HEK293 (cell line): Measurements from ENCODE around the gene PEAK3.

ENCODE experiments used
- CTCF ChIA-PET: fragments of 350-600 bp; formaldehyde crosslinking; extraction: SDS; loops from one replicate; lab custom pipeline; 2021; ENCODE audit warnings: antibody characterized with exemption; lab: Yijun Ruan, JAX
- POLR2A ChIA-PET: fragments of 300-600 bp; formaldehyde crosslinking; extraction: SDS; loops from one replicate; lab custom pipeline; 2020; ENCODE audit warnings: antibody characterized with exemption, inconsistent platforms; lab: Yijun Ruan, JAX
- H3K27ac ChIP-seq: fragments of 200-500 bp; sonication (Bioruptor generic); 2 replicates; pipeline ENCODE4 v1.5.1; 2014; ENCODE audit warnings: low read depth, low read length, control low read depth, inconsistent platforms; ENCODE audit errors: extremely low read depth
- H3K36me3 ChIP-seq, 2 experiments: fragments of 200-500 bp in 1 of 2; sonication (Bioruptor generic) in 1 of 2; 1 replicate in 1 of 2; 2 replicates in 1 of 2; pipeline ENCODE4 v1.5.1; 2014 to 2017; ENCODE audit warnings: inconsistent platforms in 2 of 2, low read length in 2 of 2; ENCODE audit not compliant: control insufficient read depth in 2 of 2, insufficient read depth in 1 of 2
- H3K4me1 ChIP-seq: fragments of 200-500 bp; sonication (Bioruptor generic); 2 replicates; pipeline ENCODE4 v1.5.1; 2014; ENCODE audit warnings: mild to moderate bottlenecking, low read length, inconsistent platforms; ENCODE audit not compliant: control insufficient read depth, insufficient read depth
- H3K4me3 ChIP-seq: 2 replicates; pipeline ENCODE4 v1.5.1; 2011; ENCODE audit warnings: low read depth, mild to moderate bottlenecking, control low read depth, low read length, moderate library complexity
- H3K9me3 ChIP-seq: fragments of 200-500 bp; sonication (Bioruptor generic); 2 replicates; pipeline ENCODE4 v1.5.1; 2014; ENCODE audit warnings: low read depth, low read length, inconsistent platforms; ENCODE audit not compliant: control insufficient read depth, insufficient read depth
- EGR2 ChIP-seq: fragments of 450-650 bp; formaldehyde crosslinking; IDR thresholded peaks from 2 replicates; pipeline ENCODE4 v1.5.1; 2016; ENCODE audit warnings: low read depth, missing biosample characterization, missing genetic modification characterization
- FEZF1 ChIP-seq: fragments of 450-650 bp; formaldehyde crosslinking; IDR thresholded peaks from 2 replicates; pipeline ENCODE4 v1.5.1; 2016; ENCODE audit warnings: missing biosample characterization, missing genetic modification characterization
- GLIS1 ChIP-seq: fragments of 450-650 bp; formaldehyde crosslinking; IDR thresholded peaks from 2 replicates; pipeline ENCODE4 v1.5.1; 2016; ENCODE audit warnings: missing biosample characterization, missing genetic modification characterization
- PATZ1 ChIP-seq: fragments of 450-650 bp; formaldehyde crosslinking; IDR thresholded peaks from 2 replicates; pipeline ENCODE4 v1.5.1; 2016; ENCODE audit warnings: missing biosample characterization, missing genetic modification characterization
- PBX3 ChIP-seq: sonication (generic); formaldehyde crosslinking; IDR thresholded peaks from 2 replicates; pipeline ENCODE4 v1.8.1; 2022; ENCODE audit warnings: mild to moderate bottlenecking, moderate library complexity, missing genetic modification reagents
- SCRT1 ChIP-seq: fragments of 450-650 bp; formaldehyde crosslinking; IDR thresholded peaks from 2 replicates; pipeline ENCODE4 v1.5.1; 2016; ENCODE audit warnings: missing biosample characterization, missing genetic modification characterization, borderline replicate concordance
- SCRT2 ChIP-seq: fragments of 450-650 bp; formaldehyde crosslinking; IDR thresholded peaks from 2 replicates; pipeline ENCODE4 v1.5.1; 2016; ENCODE audit warnings: missing biosample characterization, missing genetic modification characterization
- ZBTB10 ChIP-seq: fragments of 450-650 bp; formaldehyde crosslinking; IDR thresholded peaks from 2 replicates; pipeline ENCODE4 v1.5.1; 2016; ENCODE audit warnings: missing biosample characterization, missing genetic modification characterization
- ZFHX2 ChIP-seq: fragments of 450-650 bp; formaldehyde crosslinking; conservative IDR thresholded peaks from 2 replicates; pipeline ENCODE4 v1.5.1; 2016; ENCODE audit warnings: missing biosample characterization, missing genetic modification characterization
- ZNF221 ChIP-seq: fragments of 450-650 bp; formaldehyde crosslinking; IDR thresholded peaks from 2 replicates; pipeline ENCODE4 v1.5.1; 2017; ENCODE audit warnings: missing biosample characterization, missing genetic modification characterization, borderline replicate concordance
- ZNF292 ChIP-seq: fragments of 450-650 bp; formaldehyde crosslinking; IDR thresholded peaks from 2 replicates; pipeline ENCODE4 v1.5.1; 2016; ENCODE audit warnings: low read depth, missing biosample characterization, missing genetic modification characterization, borderline replicate concordance
- ZNF341 ChIP-seq: fragments of 450-650 bp; formaldehyde crosslinking; IDR thresholded peaks from 2 replicates; pipeline ENCODE4; 2016; ENCODE audit warnings: low read depth, missing biosample characterization, missing genetic modification characterization
- ZNF350 ChIP-seq: fragments of 450-650 bp; formaldehyde crosslinking; IDR thresholded peaks from 2 replicates; pipeline ENCODE4 v1.5.0; 2017; ENCODE audit warnings: missing biosample characterization, mild to moderate bottlenecking, missing genetic modification characterization
- ZNF549 ChIP-seq: fragments of 450-650 bp; IDR thresholded peaks from 2 replicates; pipeline ENCODE4 v1.5.1; 2018; ENCODE audit warnings: missing biosample characterization, missing genetic modification characterization, mild to moderate bottlenecking, inconsistent platforms, moderate library complexity
- ZNF600 ChIP-seq: fragments of 450-650 bp; formaldehyde crosslinking; IDR thresholded peaks from 2 replicates; pipeline ENCODE4 v1.5.1; 2016; ENCODE audit warnings: missing biosample characterization, missing genetic modification characterization
- ZNF692 ChIP-seq: fragments of 450-650 bp; formaldehyde crosslinking; IDR thresholded peaks from 2 replicates; pipeline ENCODE4 v1.5.1; 2016; ENCODE audit warnings: missing biosample characterization, missing genetic modification characterization

The PEAK3 gene

GRCh38 chr19:2248136-2249009 is 33.6 kb downstream of the PEAK3 start:
- Histone ChIP-seq H3K27ac (peak overlapping the region; percentile 31; the same call in 1 of the 2 replicates), H3K36me3 (peaks cover 10 to 56% of the 10 kb centered on the region in 2 experiments), H3K9me3 (no peaks in the 10 kb centered on the region), H3K4me1 (no peaks in the 10 kb centered on the region), H3K4me3 (no peak overlapping the region)
- TF ChIP-seq ZNF600 (tag by site-specific recombination), result 0 out of 2 replicates have a peak, but pooled peaks have one; percentile 15
- no peak for TF ChIP-seq PBX3 (CRISPR knock-in tag)
- no peak for TF ChIP-seq ZNF292
- no peak for TF ChIP-seq ZNF350 (tag by site-specific recombination)
- TF ChIP-seq ZNF221, result no peak
- peak; percentile 33; the same call in 1 of the 2 replicates for TF ChIP-seq ZNF692 (tag by site-specific recombination)
- TF ChIP-seq PATZ1, result peak; percentile 16; the same call in 1 of the 2 replicates
- peak; percentile 14 for TF ChIP-seq GLIS1 (tag by site-specific recombination)
- TF ChIP-seq ZNF341 (tag by site-specific recombination), result peak; percentile 46; the same call in 1 of the 2 replicates
- TF ChIP-seq ZBTB10 (tag by site-specific recombination), result peak; percentile 69; the same call in 1 of the 2 replicates
- peak; percentile 54 for TF ChIP-seq ZFHX2 (tag by site-specific recombination)
- no peak for TF ChIP-seq ZNF549 (tag by site-specific recombination)
- peak; percentile 29; the same call in 1 of the 2 replicates for TF ChIP-seq EGR2
- peak; percentile 66; the same call in 1 of the 2 replicates for TF ChIP-seq SCRT2 (tag by site-specific recombination)
- peak; percentile 48 for TF ChIP-seq FEZF1 (tag by site-specific recombination)
- TF ChIP-seq SCRT1 (tag by site-specific recombination), result peak; percentile 79
- ChIA-PET CTCF (interaction anchor here (1.5 kb wide), 1 partner anchor 14 kb away, joined by 7 read pairs; no protein-coding TSS in a partner anchor), POLR2A (interaction anchor here (0.6 to 3.4 kb wide), 4 partner anchors 10 to 27 kb away, joined by 3 to 14 read pairs (median 5); partner anchors contain the start of gene PLEKHJ1)
